WI38 (cell line): ENCODE measurements around the gene SPOPL.

Experiments used
- H3K4me3 ChIP-seq: 2 replicates; pipeline ENCODE4 v1.5.1; 2011; ENCODE audit warnings: low read depth, mild to moderate bottlenecking, control low read depth, low read length
- TF ChIP-seq, protein P1 (sequence below): IDR thresholded peaks from 2 replicates; pipeline ENCODE4 v1.5.1; 2012; ENCODE audit warnings: low read depth, mild to moderate bottlenecking, control low read depth, low read length

The SPOPL gene

DNA sequence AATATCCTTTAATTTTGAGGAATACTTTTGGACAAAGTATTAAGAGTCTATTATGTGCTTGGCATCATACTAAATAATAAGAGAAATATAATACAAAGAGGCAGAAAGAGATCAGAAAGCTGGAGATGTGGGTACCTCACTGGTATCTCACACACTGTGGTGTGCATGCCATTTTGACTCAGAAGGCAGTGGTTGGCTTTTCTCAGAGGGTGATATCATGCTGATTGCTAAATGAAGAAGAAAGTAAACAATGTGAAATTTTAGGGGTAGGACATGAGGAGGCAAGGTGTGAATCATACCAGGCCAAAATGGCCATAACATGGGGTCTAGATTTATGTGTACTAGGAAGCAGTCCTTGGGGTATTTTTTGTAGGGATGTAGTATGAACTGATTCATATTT, 16.6 kb upstream of the SPOPL start:
- TF ChIP-seq, protein P1, sequence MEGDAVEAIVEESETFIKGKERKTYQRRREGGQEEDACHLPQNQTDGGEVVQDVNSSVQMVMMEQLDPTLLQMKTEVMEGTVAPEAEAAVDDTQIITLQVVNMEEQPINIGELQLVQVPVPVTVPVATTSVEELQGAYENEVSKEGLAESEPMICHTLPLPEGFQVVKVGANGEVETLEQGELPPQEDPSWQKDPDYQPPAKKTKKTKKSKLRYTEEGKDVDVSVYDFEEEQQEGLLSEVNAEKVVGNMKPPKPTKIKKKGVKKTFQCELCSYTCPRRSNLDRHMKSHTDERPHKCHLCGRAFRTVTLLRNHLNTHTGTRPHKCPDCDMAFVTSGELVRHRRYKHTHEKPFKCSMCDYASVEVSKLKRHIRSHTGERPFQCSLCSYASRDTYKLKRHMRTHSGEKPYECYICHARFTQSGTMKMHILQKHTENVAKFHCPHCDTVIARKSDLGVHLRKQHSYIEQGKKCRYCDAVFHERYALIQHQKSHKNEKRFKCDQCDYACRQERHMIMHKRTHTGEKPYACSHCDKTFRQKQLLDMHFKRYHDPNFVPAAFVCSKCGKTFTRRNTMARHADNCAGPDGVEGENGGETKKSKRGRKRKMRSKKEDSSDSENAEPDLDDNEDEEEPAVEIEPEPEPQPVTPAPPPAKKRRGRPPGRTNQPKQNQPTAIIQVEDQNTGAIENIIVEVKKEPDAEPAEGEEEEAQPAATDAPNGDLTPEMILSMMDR = no peak
- H3K4me3 ChIP-seq = no peak overlapping the region

DNA sequence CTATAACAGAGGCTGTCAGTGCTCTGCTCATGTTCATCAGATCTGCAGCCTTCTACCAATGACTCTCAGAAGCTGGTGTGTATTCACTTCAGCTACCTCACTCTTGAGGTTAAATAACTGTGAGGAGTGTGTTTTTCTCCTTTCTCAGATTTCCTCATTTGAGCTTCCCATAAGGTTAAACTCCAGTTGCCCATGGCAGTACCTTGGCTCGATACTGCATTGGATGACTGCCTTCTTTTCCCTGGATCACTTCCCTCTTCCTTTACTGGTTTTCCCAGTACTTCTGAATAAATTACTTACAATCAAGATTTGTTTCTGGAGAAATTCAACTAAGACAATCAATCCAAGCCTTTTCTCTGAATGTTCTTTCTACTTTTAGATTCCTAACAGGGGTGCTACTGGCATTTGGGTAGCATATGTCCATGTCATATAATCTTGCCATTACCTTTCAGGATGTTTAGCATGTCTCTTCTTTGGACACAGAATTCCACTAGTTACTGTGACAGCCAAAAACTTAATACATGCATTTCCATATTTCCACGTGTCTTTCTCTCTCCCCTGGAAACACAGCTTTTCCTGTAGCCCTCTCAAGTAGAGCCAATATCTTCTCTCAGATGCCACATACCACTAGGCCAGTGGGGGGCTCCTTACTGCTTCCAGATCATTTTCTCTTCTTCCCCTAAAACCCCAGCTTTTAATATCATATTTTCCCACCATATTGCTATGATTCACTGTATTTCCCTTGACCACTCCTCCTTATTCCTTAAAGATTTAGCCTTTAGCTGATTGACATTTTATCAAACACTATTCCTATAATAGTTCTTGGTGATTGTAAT, 15.0 kb upstream of the SPOPL start:
- TF ChIP-seq, protein P1 = no peak
- no peak overlapping the region for H3K4me3 ChIP-seq

DNA sequence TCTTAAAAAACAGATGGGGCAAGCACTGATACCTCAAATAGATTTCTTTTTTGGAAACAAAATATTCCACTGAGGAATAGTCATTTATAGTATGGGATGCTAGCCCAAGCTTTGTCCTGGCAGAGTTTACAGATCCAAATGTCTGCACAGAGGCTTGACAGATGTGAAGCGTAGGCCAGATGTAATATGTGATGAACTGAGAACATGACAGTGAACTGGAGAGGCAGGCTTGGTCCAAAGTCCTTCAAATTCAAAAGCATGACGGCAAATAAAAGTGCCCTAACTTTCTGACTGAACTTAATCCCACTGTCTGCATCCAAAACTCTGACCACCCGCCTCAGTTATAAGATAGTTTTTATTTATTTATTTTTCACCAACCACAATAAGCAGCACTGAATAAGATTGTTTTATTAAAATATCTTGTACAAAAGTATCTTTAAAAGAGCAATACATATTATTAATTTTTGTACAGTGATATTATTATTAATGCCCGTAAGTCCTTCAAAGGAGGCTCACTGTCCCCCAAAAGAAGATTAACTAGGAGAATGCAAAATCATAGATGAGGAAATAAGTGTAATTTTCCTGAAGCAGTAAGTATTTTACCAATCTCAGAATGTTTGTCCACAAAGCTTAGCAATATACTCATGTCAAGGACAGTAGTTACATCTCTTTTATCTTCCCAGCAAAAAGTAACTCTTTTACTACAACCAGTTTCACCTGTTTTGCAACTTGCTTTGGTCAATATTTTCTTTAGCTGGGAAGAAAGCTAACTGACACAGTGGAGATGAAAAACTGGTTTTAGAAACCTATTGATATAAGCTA, 10.7 kb upstream of the SPOPL start:
- H3K4me3 ChIP-seq = no peak overlapping the region
- TF ChIP-seq, protein P1 = no peak

DNA sequence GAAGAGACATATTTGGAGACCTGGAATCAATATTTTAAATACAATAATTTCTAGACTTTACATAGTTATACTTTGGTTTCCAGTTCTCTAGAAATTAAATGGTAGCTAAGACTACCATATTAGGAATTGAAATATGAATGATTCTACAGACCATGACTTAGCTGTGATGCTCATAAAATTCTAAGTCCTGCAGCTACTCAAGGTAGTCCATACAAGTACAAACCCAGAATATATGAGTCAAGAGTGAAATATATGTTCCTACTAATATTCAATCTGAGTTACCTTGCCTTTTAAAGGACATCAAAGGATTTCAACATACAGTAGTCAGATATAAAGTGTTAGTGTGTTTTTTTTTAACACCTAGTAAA, 10.1 kb upstream of the SPOPL start:
- no peak overlapping the region for H3K4me3 ChIP-seq
- TF ChIP-seq, protein P1 = no peak

DNA sequence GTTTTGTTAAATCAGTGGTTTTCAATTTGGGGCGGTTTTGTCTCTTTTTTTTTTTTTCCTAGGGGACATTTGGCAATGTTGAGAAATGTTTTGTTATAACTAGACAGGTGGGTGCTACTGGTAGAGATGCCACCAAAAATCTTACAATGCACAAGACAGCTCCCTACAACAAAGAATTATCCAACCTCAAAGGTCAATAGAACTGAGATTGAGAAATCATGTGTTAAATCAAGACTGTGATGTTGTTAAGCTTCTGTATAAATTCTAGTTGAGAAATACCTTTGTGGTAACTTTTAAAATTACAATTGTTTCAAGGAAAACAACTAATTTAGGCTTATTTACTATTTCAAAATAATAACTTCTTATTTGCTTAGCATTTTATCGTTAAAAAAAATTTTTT, 9.4 kb upstream of the SPOPL start:
- H3K4me3 ChIP-seq = no peak overlapping the region
- TF ChIP-seq, protein P1 = no peak

DNA sequence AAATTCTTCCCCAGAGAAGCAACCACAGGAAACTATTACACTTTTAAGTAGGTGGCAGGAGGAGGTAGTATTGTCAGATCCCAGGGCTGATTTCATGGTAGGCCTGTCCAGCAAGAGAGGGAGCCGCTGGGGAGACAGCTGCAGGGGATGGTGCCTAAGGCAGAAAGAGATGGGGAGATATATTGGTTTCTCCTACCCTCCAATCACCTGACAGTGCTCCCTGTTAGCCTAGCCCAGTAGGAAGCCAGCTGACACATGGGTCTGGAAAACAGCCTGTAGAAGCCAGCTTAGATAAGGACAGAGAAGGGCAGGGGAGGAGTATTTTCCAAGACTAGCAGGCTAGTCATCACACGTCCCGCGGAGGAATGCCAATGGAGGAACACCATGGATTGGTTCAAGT, 8.2 kb upstream of the SPOPL start:
- H3K4me3 ChIP-seq = no peak overlapping the region
- TF ChIP-seq, protein P1 = no peak
